ENCODE data around the gene RTN4IP1. TPM values are rescaled to one million over a fixed set of nuclear protein-coding genes. Genes with fewer than 3 reads are reported as not detected.

RTN4IP1 gene
- total and polyA plus RNA-seq, 10 of the 15 experiments (the other 5 are each of a cell fraction or from before 2014, with no cell fraction given) = 8.2 to 17.0 (median 9.8) TPM

- SMC1A ChIA-PET (ENCODE audit: uncharacterized antibody, unreplicated experiment) = interaction anchor here (0.6 to 4.6 kb wide), 17 partner anchors 10 to 390 kb away, joined by 3 to 35 read pairs (median 5); partner anchors contain the start of gene CD24
- POLR2A ChIA-PET = interaction anchor here (0.6 kb wide), 1 partner anchor 190 kb away, joined by 3 read pairs; no protein-coding TSS in a partner anchor
- Histone ChIP-seq H3K4me3 (no peak overlapping the region), H4K20me1 (ENCODE audit: control insufficient read depth, insufficient read depth) (no peaks in the 10 kb centered on the region), H3K9me3 (replicated peaks; ENCODE audit: control insufficient read depth, insufficient read depth, low read length) (no peaks in the 10 kb centered on the region), H3K27me3 (replicated peaks in 1 of 2; ENCODE audit: control insufficient read depth in 2 of 2, insufficient read depth in 2 of 2, low read length in 1 of 2) (no peaks in the 10 kb centered on the region), H3K27ac (ENCODE audit: control insufficient read depth, insufficient read depth) (no peak overlapping the region), H3K79me2 (ENCODE audit: control insufficient read depth, insufficient read depth, low read length) (no peaks in the 10 kb centered on the region), H3K36me3 (ENCODE audit: control insufficient read depth in 2 of 2, insufficient read depth in 2 of 2, low read length in 1 of 2) (no peaks in the 10 kb centered on the region), H3K4me1 (ENCODE audit: control insufficient read depth, insufficient read depth, low read length) (no peaks in the 10 kb centered on the region; the same call in 1 of the 2 replicates), H2AFZ (ENCODE audit: control insufficient read depth, low read depth, low read length) (no peak overlapping the region), H3K4me2 (ENCODE audit: control insufficient read depth, insufficient read depth) (no peak overlapping the region), H3K9ac (ENCODE audit: control insufficient read depth, insufficient read depth, low read length) (no peak overlapping the region)
- FAIRE-seq (peak; percentile 87), ATAC-seq (peak; percentile 95), DNase-seq (ENCODE audit: low read depth, low spot score) (peak; percentile 40)
- 0% methylated on average over 2 of the region's 2 CpGs for WGBS (ENCODE audit: insufficient coverage, insufficient replicate concordance, low lambda C conversion rate, missing lambda C conversion rate)
- no peak for TF ChIP-seq HDAC2 (IDR thresholded peaks at IDR 0.05)
- TF ChIP-seq, protein P1, sequence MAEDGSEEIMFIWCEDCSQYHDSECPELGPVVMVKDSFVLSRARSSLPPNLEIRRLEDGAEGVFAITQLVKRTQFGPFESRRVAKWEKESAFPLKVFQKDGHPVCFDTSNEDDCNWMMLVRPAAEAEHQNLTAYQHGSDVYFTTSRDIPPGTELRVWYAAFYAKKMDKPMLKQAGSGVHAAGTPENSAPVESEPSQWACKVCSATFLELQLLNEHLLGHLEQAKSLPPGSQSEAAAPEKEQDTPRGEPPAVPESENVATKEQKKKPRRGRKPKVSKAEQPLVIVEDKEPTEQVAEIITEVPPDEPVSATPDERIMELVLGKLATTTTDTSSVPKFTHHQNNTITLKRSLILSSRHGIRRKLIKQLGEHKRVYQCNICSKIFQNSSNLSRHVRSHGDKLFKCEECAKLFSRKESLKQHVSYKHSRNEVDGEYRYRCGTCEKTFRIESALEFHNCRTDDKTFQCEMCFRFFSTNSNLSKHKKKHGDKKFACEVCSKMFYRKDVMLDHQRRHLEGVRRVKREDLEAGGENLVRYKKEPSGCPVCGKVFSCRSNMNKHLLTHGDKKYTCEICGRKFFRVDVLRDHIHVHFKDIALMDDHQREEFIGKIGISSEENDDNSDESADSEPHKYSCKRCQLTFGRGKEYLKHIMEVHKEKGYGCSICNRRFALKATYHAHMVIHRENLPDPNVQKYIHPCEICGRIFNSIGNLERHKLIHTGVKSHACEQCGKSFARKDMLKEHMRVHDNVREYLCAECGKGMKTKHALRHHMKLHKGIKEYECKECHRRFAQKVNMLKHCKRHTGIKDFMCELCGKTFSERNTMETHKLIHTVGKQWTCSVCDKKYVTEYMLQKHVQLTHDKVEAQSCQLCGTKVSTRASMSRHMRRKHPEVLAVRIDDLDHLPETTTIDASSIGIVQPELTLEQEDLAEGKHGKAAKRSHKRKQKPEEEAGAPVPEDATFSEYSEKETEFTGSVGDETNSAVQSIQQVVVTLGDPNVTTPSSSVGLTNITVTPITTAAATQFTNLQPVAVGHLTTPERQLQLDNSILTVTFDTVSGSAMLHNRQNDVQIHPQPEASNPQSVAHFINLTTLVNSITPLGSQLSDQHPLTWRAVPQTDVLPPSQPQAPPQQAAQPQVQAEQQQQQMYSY (CRISPR knock-in tag; IDR thresholded peaks at IDR 0.05) = no peak
- TF ChIP-seq YY1 (IDR thresholded peaks at IDR 0.05; ENCODE audit: low read depth, low read length) = 0 out of 2 replicates have a peak, but pooled peaks have one; percentile 40
- no peak for TF ChIP-seq RELA (IDR thresholded peaks at IDR 0.05; ENCODE audit: borderline replicate concordance, partially characterized antibody)
- TF ChIP-seq EZH2 (IDR thresholded peaks at IDR 0.05; ENCODE audit: borderline replicate concordance, control insufficient read depth, low read depth, low read length) = no peak
- TF ChIP-seq SMC3 (IDR thresholded peaks at IDR 0.05; ENCODE audit: borderline replicate concordance, low read length) = peak; percentile 69
- peak; percentile 75 for TF ChIP-seq RUNX3 (IDR thresholded peaks at IDR 0.05; ENCODE audit: low read length)
- TF ChIP-seq SMARCA5 (IDR thresholded peaks at IDR 0.05) = 0 out of 2 replicates have a peak, but pooled peaks have one; percentile 34
- TF ChIP-seq SP1 (IDR thresholded peaks at IDR 0.05; ENCODE audit: low read depth, low read length) = no peak
- TF ChIP-seq, protein P2, sequence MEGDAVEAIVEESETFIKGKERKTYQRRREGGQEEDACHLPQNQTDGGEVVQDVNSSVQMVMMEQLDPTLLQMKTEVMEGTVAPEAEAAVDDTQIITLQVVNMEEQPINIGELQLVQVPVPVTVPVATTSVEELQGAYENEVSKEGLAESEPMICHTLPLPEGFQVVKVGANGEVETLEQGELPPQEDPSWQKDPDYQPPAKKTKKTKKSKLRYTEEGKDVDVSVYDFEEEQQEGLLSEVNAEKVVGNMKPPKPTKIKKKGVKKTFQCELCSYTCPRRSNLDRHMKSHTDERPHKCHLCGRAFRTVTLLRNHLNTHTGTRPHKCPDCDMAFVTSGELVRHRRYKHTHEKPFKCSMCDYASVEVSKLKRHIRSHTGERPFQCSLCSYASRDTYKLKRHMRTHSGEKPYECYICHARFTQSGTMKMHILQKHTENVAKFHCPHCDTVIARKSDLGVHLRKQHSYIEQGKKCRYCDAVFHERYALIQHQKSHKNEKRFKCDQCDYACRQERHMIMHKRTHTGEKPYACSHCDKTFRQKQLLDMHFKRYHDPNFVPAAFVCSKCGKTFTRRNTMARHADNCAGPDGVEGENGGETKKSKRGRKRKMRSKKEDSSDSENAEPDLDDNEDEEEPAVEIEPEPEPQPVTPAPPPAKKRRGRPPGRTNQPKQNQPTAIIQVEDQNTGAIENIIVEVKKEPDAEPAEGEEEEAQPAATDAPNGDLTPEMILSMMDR (IDR thresholded peaks at IDR 0.05 in 2 of 3, conservative IDR thresholded peaks at IDR 0.05 in 1 of 3; ENCODE audit: control insufficient read depth in 2 of 3, extremely low read depth in 1 of 3, insufficient read depth in 1 of 3, low read depth in 3 of 3, low read length in 3 of 3) = peak; percentile 68 to 72 (median 68)
- TF ChIP-seq ESRRA (IDR thresholded peaks at IDR 0.05; ENCODE audit: low read length) = no peak
- no peak for TF ChIP-seq ZNF217 (IDR thresholded peaks at IDR 0.05)
- no peak for TF ChIP-seq POU2F2 (IDR thresholded peaks at IDR 0.05; ENCODE audit: borderline replicate concordance, low read depth, low read length)
- TF ChIP-seq RAD21 (IDR thresholded peaks at IDR 0.05; ENCODE audit: insufficient read depth, low read depth, low read length) = peak; percentile 76
- TF ChIP-seq ZNF274 (IDR thresholded peaks at IDR 0.05; ENCODE audit: insufficient read depth, insufficient read length) = no peak
- TF ChIP-seq, protein P3, sequence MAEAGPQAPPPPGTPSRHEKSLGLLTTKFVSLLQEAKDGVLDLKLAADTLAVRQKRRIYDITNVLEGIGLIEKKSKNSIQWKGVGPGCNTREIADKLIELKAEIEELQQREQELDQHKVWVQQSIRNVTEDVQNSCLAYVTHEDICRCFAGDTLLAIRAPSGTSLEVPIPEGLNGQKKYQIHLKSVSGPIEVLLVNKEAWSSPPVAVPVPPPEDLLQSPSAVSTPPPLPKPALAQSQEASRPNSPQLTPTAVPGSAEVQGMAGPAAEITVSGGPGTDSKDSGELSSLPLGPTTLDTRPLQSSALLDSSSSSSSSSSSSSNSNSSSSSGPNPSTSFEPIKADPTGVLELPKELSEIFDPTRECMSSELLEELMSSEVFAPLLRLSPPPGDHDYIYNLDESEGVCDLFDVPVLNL (IDR thresholded peaks at IDR 0.05; ENCODE audit: low read depth, low read length) = no peak
- no peak for TF ChIP-seq NRF1 (conservative IDR thresholded peaks at IDR 0.05; ENCODE audit: low read depth, low read length)
- in situ Hi-C loops (cut with MboI) = loop anchor here (5.0 kb wide), 1 partner anchor 374 kb away; no protein-coding TSS in a partner anchor
- BruUV-seq (replicated peaks) = no TSS peak
- CTCF ChIA-PET = interaction anchor here (0.7 to 4.4 kb wide), 34 partner anchors 10 to 389 kb away, joined by 3 to 85 read pairs (median 4); partner anchors contain the start of genes QRSL1 and RTN4IP1
- RAD21 ChIA-PET (ENCODE audit: unreplicated experiment) = interaction anchor here (0.6 to 2.5 kb wide), 10 partner anchors 15 to 389 kb away, joined by 3 to 18 read pairs (median 4); no protein-coding TSS in a partner anchor
- intact Hi-C loops (cut with micrococcal nuclease; ENCODE audit: unreplicated experiment) = loop anchor here (1.0 kb wide), 1 partner anchor 371 kb away; no protein-coding TSS in a partner anchor
Measured at GRCh38 chr6:106608080-106608668, 21.1 kb downstream of the RTN4IP1 start.

All from GM12878 (cell line).